SK-N-DZ (cell line): ENCODE data around the gene HOXB5.

Experiments used
- DNase-seq: peaks from one replicate; pipeline ENCODE4 v3.0.0-alpha.2; 2015; ENCODE audit warnings: low spot score

Gene HOXB5

GRCh38 chr17:48617471-48618255 is 24.1 kb upstream of the HOXB5 start:
- no peak for DNase-seq

DNA sequence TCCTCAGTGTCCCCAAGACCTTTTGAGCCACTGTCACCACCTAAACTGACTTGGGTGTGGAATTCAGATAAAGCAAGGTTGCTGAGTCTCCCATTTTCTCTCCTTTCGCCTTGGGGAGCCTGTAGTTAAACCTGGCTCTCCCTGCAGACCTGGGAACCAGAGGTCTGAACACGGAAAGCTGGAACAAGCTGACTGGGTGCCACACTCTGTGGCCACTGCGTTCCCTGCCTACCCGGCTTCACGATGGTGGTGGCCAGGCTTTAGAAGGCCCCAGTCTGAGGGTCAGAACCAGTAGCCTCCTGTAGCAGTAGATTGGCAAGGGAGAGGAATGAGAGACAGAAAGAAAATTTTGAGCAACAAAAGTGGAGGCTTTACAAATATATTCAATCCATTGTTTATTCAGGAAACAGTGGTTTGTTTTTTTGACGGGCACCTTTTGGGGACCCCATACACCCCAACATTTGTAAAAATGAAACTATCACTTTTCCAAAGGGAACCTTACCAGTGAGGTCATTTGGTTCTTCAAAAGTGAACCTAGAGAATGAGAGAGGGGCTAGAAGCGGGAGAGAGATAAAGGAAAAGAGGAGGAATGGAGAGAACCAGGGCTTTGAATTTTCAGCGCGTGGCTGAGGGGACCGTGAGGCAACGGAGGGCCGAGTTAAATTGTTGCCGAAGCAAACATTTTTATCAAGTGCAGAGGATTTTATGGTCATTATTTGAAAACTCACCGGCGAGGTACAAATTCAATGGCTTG is 23.3 kb upstream of the HOXB5 start:
- DNase-seq, result no peak

DNA sequence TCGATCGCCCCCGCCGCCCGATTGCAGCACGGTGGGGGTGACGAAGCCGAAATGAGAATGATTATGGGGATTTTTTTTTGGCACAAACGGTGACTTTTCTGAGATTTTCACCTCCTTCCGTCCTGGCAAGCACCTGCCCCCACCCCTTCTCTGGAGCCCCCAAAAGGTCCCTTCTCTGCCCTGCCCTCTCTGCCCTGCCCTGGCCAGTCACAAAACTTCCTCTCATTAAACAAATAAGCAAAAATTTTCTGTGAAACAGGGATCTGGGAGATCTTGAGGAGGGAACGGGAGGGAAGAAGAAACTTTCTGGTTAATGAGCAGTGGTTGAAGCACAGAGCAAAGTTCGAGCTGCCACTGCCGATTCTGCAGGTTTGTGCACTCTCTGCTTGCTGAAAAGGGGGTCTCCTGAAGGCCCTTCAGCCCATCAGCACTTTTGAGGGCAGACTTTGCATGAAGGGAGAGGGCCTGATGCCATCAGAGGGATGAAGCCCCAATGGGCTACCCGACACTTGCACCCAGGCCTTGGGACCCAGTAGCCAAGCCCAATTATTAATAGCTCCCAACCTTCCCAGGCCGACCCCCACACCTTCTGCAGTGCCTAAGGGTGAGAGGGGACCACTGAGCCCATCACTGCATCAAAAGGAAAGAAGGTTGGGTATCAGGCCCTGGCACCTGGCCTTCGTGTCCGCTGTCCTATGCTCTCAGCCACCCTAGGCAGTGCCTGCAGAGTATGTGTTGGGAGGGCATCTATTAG is 22.6 kb upstream of the HOXB5 start:
- no peak for DNase-seq

- DNase-seq, result no peak
Measured at GRCh38 chr17:48615047-48615962, 21.7 kb upstream of the HOXB5 start, which contains the start of gene HOXB8. Gene HOXB8 (minus strand): TSS chr17:48615292. CDS start chr17:48614704, 588 bp downstream.

- no peak for DNase-seq
Measured at GRCh38 chr17:48613862-48614694, 20.5 kb upstream of the HOXB5 start.

- DNase-seq, result peak; percentile 42
Measured at GRCh38 chr17:48612854-48613691, 19.5 kb upstream of the HOXB5 start.

- DNase-seq, result no peak
Measured at GRCh38 chr17:48612456-48612853, 18.9 kb upstream of the HOXB5 start.

- no peak for DNase-seq
Measured at GRCh38 chr17:48611681-48612455, 18.3 kb upstream of the HOXB5 start.

- no peak for DNase-seq
Measured at GRCh38 chr17:48611213-48611612, 17.6 kb upstream of the HOXB5 start.

DNA sequence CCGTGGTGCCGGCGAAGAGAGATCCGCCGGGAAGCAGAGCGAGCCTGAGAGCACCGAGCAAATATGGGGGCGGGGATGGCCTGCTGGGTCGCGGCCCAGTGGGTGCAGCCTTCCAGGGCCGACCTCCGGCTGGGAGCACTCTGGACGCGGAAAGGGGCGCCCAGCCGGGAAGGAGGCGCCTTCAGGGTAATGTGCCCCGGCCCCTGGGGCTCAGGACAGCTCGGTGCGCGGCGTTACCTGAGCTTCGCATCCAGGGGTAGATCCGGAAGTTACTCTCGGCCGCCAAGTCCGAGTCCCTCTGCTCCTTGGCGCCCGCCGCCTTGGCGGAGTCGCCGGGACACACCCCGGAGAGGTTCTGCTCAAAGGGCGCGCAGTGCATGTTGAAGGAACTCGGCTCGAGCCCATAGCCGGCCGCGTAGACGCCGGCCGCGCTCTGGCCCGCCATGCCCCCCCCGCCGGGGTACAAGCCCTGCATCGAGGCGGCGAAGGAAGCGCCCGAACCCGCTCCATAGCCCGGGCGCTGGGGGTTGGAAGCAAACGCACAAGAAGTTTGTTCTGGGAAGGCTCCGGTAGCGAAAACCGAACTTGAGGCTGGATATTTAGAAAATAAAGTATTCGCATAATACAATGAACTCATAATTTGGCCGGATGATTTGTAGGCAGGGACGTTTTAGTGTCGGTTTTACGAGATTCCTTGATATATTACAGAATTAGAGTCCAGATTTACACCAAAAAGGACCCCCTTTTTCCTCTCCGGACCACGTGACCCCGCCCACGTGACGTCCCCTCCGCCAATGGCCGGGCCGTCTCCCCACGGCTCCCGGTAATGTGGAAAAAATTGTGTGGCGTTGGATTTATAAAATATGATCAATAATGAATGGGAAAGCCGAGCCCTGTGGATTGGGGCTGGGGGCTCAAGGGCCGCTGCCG is 17.0 kb upstream of the HOXB5 start, which contains the start of gene HOXB7:
Gene HOXB7 (minus strand): TSS at position 736 of the 930 bp plus-strand sequence. CDS start 99 bp downstream, at position 637.
- DNase-seq, result no peak

DNA sequence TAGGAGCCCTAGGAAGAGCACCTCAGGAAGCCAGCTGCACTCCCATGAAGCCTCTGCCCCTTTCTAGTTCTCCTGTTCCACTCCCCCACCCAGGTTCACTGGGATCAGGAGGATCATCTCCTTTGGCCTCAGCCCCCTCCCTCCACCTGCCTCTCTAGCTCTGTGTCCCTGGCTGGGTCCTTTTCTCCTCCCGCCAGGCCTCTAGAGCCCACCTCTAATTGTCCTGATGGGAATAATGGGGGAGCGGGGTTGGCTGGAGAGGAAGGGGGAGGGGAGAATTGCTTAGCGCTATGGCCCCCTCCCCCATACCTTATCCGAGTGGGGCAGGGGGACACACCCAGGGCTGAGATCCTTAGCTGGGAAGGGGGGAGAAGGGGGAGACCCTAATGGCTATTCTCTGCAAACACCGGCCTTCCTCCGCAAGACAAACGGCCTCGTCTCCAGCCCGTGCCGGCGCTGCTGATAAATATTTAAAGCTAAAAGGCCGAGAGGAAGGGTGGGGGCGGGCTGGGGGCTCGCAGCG is 16.2 kb upstream of the HOXB5 start:
- no peak for DNase-seq

- no peak for DNase-seq
Measured at GRCh38 chr17:48609033-48609432, 15.5 kb upstream of the HOXB5 start.

DNA sequence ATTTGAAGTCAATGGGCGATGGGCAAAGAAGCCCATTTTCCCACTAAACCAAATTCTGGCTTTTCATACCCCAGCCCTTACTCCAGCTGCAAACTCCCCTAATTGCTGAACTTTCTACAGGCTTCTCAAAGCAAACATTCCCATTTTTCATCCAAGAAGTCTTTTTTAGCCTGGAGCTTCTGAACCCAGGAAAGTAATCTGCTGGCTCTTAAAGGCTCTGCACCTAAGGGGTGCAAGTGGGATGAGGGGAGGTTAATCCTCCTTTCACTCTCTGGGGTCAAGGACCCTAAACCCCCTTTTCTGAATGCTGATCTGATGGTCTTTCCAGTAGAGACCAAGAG is 14.9 kb upstream of the HOXB5 start:
- DNase-seq, result no peak

- no peak for DNase-seq
Measured at GRCh38 chr17:48606892-48607614, 13.5 kb upstream of the HOXB5 start.

DNA sequence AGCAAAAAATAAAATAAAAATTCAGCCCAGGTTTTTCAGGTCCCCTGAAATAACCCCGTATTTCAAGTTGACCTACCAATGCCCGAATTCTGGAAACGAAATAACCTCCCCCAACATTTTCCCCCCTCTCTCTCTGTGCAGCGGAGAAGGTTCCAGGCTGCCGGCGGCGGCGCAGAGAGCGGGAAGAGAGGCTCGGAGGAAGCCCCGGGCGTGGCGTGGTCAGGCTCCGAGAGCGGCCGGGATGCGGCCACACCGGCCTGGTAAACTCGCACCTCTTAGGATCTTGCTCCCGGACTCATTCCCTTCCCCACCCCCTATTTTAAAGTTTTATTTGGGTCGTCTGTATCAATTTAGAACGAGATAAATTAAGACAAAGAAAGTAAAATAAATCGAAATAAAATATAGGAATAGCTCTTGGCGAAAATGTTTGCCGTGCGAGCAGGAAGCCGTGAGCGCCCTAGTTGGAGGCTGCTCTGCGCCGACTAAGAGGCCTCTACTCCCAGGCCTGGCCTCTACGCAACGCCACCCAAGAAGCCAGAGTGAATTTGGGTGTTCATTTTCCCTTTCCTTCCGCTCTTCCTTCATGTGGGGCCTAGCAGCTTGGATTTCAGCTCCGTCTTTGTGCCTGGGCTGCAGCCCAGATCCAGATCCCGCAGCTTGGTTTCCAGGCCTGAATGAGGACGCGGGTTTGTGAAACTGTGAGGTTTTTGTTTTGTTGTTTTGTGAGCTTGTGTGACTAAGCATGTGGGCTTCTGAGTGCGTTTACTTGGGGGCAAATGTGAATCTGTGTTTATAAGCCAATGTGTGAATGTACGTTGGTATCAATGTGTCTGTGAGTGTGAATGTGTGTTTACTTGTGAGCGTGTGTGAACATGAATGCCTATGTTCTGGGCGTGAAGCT is 12.7 kb upstream of the HOXB5 start:
- DNase-seq, result no peak
